ENCODE results near the gene PRR36.

PRR36 gene

GRCh38 chr19:7858109-7858770, 15.9 kb downstream of the PRR36 start:
- no peak for DNase-seq

- no peak for DNase-seq
Measured at GRCh38 chr19:7857727-7858108, 16.5 kb downstream of the PRR36 start.

- DNase-seq = no peak
Measured at GRCh38 chr19:7856679-7857663, 17.2 kb downstream of the PRR36 start.

- DNase-seq = no peak
Measured at GRCh38 chr19:7856109-7856591, 18.0 kb downstream of the PRR36 start.

- no peak for DNase-seq
Measured at GRCh38 chr19:7855426-7856108, 18.6 kb downstream of the PRR36 start.

GRCh38 chr19:7853770-7854128, 20.4 kb downstream of the PRR36 start:
- no peak for DNase-seq

GRCh38 chr19:7852851-7853769, 21.1 kb downstream of the PRR36 start:
- peak; percentile 48 for DNase-seq

GRCh38 chr19:7851623-7852500, 22.3 kb downstream of the PRR36 start:
- no peak for DNase-seq

- no peak for DNase-seq
Measured at GRCh38 chr19:7850945-7851622, 23.1 kb downstream of the PRR36 start.

- no peak for DNase-seq
Measured at GRCh38 chr19:7850000-7850813, 24.0 kb downstream of the PRR36 start.

- DNase-seq = no peak
Measured at GRCh38 chr19:7849631-7849999, 24.6 kb downstream of the PRR36 start.

GRCh38 chr19:7848779-7849457, 25.3 kb downstream of the PRR36 start:
- no peak for DNase-seq

- DNase-seq = no peak
Measured at GRCh38 chr19:7847664-7848063, 26.5 kb downstream of the PRR36 start.

- DNase-seq = no peak
Measured at GRCh38 chr19:7846155-7846646, 28.0 kb downstream of the PRR36 start.

GRCh38 chr19:7845390-7846154, 28.6 kb downstream of the PRR36 start:
- DNase-seq = no peak

- DNase-seq = no peak
Measured at GRCh38 chr19:7844951-7845350, 29.2 kb downstream of the PRR36 start.

- DNase-seq = no peak
Measured at GRCh38 chr19:7844405-7844804, 29.8 kb downstream of the PRR36 start.

- no peak for DNase-seq
Measured at GRCh38 chr19:7843521-7843920, 30.7 kb downstream of the PRR36 start.

Data from fibroblast of skin of abdomen (primary cell).